GM19238 (cell line): Measurements from ENCODE around the gene IDH3A.
A peak's percentile ranks its signal among the peaks of the same experiment; 100 is the strongest.

Experiments
- DNase-seq: peaks from one replicate; pipeline ENCODE4 v3.0.0; 2011; ENCODE audit warnings: low spot score; ENCODE audit not compliant: insufficient read length

The IDH3A gene

DNA sequence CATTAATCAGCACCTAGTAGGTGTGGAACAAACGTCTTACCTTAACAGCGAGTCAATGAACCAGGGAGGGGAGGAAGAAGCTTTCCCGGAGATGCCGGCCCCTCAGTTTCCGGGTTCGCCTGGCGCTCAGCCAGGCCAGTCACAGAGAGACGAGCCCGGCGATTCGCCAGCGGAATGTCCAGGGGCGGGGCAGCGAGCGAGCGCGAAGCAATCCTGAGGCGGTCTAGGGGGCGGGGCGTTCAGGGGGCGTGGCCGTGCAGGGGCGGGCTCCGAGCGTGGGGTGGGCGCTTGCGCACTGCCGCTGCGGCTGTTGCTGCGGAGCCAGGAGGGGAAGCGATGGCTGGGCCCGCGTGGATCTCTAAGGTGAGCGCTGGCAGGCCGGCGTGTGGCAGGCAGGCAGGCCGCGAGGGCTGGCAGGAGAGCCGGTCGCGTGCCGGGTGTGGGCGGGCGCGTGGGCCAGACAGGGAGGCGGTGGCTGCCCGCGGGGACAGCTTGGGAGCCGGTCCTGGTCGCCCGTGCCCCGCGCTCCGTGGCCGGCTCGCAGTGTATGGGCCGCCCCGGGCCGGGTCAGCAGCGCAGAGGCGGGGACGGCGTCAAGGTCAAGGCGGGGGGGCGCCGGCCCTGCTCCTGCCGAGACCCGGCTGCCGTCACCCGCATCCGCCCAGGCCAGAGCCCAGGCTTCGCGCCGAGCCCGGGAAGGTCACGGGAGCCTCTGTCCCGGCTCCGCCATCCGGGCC, at the start of gene IDH3A:
Gene IDH3A, plus strand, starts transcription at position 295 of the 737 bp plus-strand sequence. Its CDS starts 42 bp downstream, at position 337.
- DNase-seq, result peak; percentile 89

GRCh38 chr15:78100886-78101285, 48.3 kb upstream of the IDH3A start:
- DNase-seq, result no peak

DNA sequence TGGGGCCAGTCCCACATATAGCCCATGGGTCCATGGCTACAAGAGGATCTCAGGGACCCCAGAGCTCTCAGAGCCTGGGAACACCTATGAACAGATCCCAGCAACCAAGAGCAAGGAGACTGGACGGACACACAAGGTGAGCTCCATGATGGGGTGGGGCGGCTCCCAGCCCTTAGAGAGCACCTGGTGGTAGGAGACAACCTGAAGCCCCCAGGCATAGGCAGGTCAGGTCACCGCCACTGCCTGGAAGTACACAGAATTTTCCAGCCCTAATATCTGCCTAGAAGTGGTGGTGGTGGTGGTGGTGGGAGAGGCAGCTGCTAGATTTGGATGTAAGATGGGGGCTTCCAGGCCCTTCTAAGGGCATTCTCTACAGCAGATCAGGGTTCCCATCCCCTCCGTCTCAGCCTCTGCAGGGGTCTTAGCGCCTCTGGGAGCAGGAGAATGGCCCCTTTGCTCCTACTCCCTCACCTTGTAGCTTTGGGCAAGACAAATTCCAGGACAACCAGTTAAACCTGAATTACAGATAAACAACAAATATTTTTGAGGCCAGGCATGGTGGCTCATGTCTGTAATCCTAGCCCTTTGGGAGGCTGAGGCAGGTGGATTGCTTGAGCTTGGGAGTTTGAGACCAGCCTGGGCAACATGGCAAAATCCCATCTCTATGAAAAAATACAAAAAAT, 47.6 kb upstream of the IDH3A start:
- DNase-seq, result no peak

- DNase-seq, result no peak
Observed at GRCh38 chr15:78102211-78102610, 47.0 kb upstream of the IDH3A start.

DNA sequence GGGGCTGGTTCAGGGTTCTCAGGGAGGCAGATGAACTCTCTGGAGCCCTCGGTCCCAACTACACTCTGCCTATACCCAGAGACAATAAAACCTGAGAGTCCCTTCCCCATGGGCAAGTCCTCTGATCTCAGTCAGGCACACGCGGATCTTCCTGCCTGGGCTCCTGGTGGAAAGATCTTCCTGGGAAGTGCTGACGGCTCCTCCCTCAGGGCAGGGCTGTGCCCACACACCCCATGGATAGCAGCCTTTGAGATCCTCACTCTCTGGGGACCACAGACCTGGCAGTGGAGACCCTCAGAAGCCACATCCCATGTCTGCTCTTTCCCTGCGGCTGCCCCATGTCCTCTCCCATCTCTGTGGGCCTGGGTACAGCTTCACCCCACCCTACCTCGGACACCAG, 46.4 kb upstream of the IDH3A start:
- no peak for DNase-seq

- DNase-seq, result peak; percentile 82
Observed at GRCh38 chr15:78103406-78104118, 45.6 kb upstream of the IDH3A start.

GRCh38 chr15:78104119-78104479, 45.1 kb upstream of the IDH3A start:
- DNase-seq, result no peak

GRCh38 chr15:78104566-78105475, 44.3 kb upstream of the IDH3A start:
- DNase-seq, result no peak

DNA sequence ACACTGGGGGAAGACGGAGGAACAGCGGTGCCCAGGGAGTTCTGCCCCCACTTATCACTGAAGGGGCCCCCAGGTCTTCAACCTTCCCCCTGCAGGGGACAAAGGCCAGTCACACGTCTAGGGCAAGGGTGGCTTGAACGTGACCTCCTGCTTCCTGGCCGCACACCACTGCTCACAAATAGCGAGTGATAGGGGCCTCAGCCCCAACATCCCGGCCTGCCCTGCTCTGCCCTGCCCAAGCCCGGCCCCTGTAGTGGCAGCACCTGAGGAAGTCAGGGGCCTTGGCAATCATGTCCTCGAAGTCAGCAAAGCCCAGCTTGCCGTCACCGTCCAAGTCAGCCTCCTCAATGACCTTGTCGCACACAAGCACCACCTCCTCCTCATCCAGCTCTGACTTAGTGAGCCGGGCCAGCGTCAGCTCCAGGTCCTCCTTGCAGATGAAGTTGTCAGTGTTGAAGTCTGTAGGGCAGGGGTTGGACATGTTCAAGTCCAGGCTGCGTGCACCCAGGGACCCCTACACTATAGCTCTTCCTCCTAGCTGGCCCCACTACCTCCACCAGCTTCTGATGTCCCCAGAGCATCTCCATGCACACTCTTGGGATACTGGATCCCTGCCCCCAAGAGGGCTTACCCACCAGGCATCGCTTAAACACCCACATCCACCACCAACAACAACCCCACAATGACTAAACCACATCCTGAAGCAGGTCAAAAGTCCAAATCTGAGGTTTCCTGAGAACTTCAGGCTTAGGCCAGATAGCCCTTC, 43.5 kb upstream of the IDH3A start:
- DNase-seq, result no peak

DNA sequence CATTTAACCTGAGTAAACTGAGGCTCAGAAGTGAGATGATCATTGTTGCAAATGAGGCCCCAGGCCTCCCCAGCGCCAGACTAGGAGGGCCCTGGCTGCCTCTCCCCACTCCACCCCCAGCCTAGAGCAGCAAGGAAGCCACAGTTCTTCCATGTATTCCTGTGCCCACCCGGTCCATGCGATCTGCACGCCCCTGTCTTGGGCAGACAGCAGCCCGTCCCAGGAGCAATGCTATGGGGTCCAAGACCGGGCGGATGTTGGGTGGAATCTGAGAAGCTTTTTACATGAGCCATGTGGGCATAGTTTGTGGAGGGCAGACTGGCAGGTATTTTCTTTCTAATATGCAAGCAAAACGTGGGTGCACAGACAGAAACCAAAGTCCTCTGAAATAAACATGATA, 41.7 kb upstream of the IDH3A start:
- DNase-seq, result no peak

DNA sequence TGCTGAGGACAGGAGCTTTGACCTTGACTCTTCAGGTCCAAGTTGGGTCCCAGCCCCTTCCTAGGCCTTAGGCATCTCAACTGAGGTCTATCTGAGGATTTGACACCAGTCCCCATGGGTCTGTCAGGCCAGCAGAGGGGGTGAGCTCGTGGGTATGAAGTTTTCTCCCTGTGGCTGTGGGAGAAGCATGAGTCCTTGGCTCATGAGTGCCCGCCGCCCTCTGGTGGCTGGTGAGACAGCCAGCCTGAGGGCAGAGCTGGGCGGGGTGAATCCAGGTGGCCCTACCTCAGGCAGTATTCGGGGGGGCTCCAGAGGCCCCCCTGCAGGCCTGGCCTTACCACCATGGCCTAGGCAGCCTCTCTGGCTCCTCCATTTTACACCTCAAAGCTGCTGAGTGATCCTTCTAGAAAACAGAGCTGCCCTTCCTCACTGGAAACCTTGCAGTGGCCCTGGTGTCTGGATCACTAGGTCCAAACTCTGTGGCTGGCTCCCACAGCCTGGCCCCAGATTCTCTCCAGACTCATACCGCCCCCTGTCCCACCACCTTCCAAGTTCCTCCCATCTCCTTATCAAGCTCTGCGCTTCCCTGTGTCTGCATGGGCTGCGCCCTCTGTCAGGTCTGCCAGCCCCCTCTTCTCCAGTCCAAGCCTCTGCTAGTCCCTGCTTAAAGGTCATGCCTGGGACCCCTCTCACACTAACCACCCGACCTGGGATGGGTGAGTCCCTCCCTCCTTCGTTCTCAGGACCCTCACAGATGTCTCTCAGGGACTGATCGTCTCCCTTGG, 40.7 kb upstream of the IDH3A start:
- peak; percentile 77 for DNase-seq

DNA sequence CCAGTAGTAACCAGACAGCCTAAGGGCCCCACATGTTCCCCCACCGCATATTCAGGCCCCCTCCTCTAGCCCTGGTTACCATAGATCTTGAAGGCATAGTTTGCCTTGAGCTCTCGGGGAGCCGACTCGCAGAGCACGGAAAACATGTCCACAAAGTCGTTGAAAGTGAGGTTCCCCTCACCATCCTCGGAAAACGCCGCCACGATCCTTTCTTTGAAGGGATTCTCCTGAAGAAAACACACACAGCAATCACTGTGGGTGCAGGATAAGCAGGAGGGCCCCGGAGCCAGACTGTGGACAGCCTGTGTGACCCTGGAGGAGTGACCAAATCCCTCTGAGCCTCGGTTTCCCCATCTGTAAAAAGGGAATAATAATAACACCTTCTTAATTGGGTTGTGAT, 40.0 kb upstream of the IDH3A start:
- no peak for DNase-seq

GRCh38 chr15:78110096-78110495, 39.1 kb upstream of the IDH3A start:
- DNase-seq, result no peak

GRCh38 chr15:78110916-78111475, 38.2 kb upstream of the IDH3A start:
- no peak for DNase-seq

- DNase-seq, result no peak
Observed at GRCh38 chr15:78111788-78112187, 37.4 kb upstream of the IDH3A start.

GRCh38 chr15:78112551-78112950, 36.6 kb upstream of the IDH3A start:
- no peak for DNase-seq

DNA sequence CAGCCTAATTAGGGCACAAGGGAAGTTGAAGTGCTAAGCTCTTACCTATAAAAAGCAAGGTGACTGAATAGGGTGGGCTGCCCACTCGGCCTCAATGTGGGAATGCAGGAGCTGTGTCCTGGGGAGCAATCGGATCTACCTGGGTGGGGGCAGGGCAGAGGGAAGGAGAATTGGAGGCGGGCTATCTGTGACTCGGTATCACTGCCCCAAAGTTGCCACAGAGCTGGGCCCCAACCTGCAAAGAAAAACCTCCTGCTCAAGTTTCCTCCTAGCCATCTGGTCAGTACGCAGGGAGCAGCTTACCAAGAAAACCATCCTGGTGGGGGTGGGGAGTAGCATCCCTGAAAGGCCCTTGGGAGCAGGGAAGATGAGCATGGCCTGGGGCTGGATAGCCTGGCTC, 28.6 kb upstream of the IDH3A start:
- no peak for DNase-seq

GRCh38 chr15:78125267-78125666, 23.9 kb upstream of the IDH3A start:
- no peak for DNase-seq

GRCh38 chr15:78127882-78128281, 21.3 kb upstream of the IDH3A start:
- no peak for DNase-seq
